ENCODE results near the gene SLC26A6.

SLC26A6 gene, protein sequence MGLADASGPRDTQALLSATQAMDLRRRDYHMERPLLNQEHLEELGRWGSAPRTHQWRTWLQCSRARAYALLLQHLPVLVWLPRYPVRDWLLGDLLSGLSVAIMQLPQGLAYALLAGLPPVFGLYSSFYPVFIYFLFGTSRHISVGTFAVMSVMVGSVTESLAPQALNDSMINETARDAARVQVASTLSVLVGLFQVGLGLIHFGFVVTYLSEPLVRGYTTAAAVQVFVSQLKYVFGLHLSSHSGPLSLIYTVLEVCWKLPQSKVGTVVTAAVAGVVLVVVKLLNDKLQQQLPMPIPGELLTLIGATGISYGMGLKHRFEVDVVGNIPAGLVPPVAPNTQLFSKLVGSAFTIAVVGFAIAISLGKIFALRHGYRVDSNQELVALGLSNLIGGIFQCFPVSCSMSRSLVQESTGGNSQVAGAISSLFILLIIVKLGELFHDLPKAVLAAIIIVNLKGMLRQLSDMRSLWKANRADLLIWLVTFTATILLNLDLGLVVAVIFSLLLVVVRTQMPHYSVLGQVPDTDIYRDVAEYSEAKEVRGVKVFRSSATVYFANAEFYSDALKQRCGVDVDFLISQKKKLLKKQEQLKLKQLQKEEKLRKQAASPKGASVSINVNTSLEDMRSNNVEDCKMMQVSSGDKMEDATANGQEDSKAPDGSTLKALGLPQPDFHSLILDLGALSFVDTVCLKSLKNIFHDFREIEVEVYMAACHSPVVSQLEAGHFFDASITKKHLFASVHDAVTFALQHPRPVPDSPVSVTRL

DNA sequence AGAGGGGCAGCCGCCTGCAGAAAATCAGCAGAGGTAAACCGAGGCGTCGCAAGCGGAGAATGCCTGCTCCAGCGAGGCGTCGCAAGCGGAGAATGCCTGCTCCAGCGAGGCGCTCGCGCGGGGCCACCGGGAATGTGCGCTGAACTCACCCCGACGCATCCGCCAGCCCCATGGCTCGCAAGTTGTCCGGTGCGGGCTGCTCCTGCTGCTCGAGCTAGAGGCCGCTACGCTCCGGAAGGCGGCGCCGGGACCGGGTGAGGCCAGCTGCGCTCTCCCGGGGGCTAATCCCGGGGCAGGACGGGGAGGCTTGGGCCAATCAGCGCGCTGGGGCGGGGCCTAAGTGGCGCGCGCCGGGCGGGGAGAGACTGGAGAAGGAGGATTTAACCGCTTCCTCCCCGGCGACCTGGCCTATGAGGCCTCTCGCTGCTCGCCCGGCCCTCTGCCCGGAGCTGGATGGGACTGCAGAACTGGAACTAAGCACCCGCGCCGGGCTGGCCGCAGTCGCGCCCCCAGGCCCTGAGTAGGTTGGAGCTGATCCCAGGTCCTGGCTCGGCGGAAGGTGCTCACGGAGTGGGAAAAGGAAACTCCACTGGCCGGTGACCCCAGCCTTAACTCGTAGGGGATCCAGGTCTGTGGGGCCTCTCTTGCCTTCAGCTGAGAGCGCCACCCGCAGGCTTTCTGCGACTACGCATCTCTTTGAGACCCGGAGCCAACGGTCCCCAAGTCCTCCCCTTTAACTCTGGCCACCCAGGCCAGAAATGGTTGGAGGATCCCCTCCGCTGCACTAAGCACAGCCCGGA lies at the start of gene SLC26A6:
Gene SLC26A6 (minus strand): TSS at position 240 of the 800 bp plus-strand sequence. CDS start 68 bp downstream, at position 172.
- DNase-seq (ENCODE audit: low read depth in 2 of 2), result peak; percentile 82 to 85

DNA sequence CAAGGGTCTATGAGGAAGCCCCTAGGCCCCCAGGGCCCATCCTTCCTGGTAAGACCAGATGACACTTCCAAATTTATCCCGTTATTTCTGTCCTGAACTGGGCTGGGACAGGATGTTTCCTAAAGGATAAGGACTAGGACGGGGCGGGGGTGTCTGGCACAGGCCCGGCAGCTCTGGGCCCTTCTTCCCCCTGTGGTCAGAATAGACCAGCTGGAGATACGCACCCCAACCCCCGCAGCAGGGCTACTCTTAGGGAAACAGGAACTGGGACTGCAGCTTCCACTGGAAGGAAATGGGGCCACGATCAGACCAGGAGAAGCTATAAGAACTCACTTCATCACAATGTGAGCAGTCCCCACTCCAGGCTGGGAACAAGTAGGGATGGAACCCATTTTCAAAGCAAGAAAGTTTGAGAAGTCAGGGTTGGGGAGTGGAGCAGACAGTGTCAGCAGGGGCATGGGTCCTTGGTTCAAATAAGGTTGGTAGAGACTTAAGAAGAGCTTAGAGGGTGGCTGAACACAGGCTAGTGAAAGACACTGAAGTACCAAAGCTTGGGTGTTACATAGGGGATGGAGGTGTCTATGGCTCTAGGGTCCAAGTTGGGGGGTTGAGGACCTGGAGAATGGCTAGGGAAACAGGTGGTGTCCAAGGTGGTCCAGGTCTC lies 49.4 kb upstream of the SLC26A6 start:
- DNase-seq (ENCODE audit: low read depth in 2 of 2), result no peak

DNA sequence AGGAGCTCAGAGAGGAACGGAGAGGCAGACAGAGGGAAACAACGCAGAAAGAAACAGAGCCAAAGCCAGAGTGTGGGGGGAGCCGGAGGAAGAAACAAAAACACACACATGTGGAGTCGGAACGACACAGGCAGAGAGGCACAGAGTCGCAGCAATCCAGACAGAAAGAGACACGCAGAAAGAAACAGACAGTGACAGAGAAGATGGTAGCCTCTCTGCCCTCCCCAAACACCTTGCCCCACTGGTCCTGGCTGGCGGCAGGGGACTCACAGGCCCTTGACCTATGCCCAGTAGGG lies 48.7 kb upstream of the SLC26A6 start:
- DNase-seq (ENCODE audit: low read depth in 2 of 2), result no peak

DNA sequence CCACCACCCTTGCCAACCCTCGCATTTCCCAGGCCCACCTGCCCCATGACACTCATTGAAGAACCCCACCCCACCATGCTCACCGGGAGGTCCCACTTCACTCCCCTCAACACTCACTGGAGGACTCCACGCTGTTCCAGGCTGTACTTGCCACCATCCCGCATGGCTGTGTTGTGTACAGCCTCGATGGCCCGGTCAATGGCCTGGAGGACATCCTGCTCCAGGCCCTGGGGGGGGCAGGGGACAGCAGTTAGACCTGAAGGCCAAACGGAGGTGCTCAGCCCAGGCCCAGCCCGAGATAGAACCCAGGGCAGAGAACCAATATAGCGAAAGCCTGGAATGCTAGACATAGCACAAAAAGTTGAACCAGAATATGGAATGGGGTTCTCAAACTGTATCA lies 47.5 kb upstream of the SLC26A6 start:
- no peak for DNase-seq (ENCODE audit: low read depth in 2 of 2)

DNA sequence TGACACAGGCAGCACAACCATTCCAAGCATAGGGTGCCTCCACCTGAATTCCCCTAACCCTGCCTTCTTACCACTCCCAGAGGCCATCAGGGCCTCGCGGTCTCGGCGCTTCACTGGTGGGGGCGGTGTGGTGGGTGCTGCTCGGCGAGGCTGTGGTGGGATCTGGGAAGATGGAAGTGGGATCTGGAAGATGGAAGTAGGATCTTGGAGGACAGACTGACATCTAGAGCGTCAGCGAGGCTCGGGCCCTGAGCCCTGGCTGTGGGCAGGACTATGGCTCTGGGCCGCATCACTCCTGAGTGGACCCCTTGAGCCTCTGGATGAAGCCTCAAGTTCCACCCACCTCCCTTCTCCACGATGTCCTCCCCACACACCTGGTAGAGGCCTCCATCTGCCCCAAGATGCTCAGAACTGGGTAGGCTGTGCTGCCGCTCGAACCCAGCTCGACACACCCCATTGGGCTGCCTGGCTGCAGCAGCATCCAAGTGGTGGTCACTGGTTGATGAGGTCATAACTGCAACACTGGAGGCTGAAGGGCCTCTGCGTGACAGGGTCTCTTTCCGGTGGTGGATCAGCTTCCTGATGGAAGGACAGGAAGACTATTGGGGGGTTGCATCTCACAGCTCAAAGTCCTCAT lies 46.8 kb upstream of the SLC26A6 start:
- DNase-seq (ENCODE audit: low read depth in 2 of 2), result no peak

DNA sequence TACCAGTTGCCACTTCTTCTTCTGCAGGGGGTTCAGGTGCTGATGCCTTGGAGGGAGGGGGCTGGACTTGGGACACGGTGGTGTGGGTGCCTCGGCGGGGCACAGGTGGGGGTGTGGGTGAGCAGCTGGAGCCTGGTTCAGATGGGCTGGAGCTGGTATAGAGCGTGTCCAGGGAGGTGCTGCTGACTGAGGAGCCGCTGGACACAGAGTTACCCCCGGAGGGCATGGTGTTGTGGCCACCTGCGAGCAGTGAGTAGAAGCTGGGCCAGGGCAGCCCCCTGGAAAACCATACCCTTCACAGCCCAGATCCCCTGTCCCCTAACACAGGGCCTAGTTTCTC lies 46.2 kb upstream of the SLC26A6 start:
- no peak for DNase-seq (ENCODE audit: low read depth in 2 of 2)

DNA sequence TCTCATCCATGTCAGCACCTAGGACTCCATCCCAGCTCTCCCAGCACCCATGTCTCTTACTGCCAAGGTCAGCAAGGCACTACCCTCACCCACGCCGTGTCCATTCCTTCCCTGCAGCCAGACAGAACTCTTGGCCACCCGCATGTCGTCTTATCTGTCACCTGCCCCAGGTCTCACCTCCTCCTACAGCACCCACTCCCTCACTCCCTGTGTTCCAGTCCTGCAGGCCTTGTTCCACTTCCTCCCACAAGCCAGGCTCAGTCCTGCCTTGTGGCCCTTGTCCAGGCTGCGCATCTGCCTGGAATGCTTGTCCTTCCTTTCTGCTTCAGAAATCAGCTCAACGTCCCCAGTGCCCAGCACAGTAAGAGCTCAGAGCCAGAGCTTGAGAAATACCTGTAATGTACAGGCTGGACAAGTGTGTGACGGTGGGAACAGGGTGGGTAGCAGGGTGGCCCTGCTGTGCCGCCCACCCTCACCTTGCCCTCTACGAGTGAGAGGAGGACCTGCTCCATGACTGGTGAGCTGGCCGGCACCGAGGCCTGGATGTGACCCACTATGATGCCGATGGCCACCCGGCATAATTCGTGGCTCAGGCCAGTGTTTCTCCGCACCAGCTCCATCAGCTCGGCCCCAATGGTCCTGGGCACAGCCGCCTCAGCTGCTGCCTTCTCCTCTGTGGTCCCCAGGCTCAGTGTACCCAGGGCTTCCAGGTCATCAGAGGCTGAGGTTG lies 45.7 kb upstream of the SLC26A6 start:
- DNase-seq (ENCODE audit: low read depth in 2 of 2), result no peak

DNA sequence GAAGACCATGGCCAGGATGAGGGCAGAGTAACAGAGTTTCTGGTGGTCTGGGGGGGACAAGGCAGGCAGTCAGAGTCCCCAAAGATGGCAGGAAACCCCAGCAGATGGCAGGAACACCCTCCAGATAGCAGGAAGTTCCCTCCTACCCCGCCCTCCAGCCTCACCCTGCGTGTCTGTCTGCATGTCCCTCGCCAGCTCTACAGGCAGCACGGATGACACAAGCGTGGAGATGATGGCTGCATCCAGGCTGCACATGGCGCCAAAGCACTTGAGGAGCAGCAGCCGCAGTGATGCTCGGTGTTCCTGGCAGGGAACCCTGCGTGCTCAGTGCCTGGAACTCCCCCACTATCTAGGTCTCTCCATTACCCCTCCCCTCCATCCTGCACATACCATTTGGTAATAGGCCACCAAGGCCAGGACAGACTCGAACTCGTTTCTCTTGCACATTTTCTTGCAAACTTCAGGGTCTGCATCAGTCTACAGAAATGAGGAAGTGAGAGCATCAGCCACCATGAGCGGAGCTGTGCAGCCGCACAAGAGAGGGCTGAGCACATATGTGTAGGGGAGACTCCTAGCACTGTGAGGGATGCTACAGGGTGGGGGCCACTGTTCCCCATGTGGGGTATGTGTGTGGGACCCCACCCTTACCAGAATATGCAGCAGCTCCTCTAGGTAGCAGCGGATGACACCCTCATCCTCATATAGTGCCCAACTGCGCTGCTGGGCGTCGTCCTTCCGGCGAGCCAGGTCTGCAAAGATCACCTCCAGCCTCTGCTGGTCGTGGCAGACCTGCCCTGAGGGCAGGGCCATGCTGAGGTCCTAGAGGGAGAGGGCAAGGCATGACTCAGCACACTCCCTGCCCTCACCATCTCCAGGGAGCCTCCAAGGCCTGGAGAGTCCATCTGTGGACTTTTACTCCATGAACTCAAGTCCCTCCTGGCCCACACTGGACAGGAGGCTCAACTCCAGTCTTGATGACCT lies 44.4 kb upstream of the SLC26A6 start:
- no peak for DNase-seq (ENCODE audit: low read depth in 2 of 2)

DNA sequence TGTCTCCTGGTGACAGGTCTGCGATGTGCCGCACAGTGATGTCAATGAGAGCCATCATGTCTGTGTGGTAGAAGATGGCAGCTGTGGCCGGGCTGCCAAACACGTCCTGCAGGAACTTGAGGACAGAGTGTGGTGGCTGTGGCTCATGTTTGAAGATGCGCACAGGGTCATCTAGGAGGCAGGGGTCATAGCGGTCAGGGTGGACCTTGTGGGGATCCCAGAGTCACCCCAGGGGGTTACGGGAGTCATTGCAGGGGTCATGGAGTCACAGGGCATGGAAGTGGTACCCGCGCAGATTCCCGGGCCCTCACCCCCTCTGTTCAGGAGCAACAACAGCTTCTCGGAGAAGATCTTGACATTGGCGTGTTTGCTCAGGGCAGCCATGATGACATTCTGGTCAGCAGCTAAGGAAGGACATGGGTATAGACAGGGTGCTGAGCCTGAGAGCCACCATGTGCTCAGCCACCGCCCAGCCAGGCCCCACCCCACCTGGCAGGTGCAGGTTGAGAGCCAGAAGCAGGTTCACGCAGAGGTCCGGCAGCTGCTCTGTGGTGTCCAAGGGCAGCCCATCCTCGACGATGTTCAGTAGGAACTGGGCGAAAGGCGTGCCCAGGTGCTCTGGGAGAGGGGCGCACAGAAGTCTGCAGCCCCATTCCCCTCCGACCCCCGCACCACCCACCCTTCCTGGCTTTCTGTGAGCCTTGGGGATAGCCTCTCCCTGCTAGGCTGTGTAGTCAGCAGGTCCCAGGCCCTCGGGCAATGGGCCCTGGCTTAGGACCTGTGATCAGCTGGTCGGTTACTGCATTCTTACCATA lies 43.5 kb upstream of the SLC26A6 start:
- DNase-seq (ENCODE audit: low read depth in 2 of 2), result no peak

DNA sequence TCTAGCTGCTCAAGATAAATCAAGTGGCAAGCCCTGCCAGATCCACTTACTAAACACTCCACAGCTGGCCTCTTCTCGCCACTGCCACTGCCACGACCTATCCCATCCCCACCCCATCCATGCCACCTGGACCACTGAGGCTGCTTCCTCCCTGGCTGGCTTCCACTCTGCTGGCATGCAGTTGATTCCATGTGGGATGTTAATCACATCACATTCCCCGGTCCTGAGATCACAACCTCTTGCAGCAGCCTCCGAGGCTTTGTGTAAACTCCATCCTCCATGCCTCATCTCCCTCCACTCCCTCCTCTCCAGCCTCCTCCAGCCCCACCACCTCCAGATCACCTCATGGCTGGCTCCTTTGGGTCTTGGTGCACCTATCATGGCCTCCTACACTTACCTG lies 42.8 kb upstream of the SLC26A6 start:
- DNase-seq (ENCODE audit: low read depth in 2 of 2), result no peak

DNA sequence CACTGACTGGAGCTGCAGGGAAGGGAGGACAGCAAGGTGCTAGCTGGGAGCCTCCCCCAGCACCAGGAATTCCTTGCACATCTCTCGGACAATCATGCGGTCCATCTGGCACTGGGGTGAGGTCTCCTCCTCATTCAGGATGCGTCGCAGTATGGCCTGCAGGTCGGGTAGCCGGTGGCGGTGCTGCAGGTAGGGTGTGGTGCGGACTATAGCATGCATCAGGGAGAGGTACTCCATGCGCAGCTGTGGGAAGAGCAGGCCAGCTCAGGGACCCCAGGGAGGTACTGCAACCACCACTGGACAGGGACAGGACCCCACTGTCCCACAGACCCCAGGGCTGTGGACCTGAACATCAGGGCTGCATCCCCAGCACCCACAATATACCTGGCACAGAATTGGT lies 39.2 kb upstream of the SLC26A6 start:
- DNase-seq (ENCODE audit: low read depth in 2 of 2), result no peak

DNA sequence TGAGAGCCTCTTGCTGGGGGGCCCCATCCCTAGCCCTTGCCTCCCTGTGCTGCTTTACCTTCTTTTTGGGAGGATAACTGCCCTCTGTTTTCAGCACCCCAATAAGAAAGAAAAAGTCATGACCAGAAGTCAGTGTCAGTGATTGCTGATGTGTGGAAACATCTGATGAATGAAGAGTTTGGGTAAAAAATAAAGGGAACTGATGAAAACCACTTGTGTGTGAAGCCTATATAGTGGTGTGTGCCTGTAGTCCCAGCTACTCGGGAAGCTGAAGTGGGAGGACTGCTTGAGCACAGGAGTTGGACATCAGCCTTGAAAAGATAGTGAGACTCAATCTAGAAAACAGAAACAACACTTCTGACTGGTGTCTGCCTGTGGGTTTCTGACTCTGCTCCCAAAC lies 37.3 kb upstream of the SLC26A6 start:
- DNase-seq (ENCODE audit: low read depth in 2 of 2), result no peak

DNA sequence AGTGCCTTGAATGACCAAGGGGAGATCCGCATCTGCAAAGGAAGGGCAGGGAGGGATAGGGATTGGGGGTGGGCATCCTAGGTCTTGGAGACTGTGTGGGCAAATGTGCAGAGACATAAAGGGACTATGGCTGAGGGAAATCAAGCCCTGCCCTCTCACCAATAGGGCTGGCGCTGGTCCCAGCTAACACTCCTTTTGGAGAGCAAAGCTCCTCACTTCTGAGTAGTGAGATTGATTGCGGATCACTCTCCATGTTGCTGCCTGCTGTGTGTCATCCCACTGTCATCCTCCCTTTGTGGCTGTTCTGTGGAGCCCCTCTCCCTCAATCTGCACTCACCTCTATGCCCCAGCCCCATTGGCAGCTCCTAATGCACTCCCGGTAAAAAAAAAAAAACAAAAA lies 29.7 kb upstream of the SLC26A6 start:
- no peak for DNase-seq (ENCODE audit: low read depth in 2 of 2)

DNA sequence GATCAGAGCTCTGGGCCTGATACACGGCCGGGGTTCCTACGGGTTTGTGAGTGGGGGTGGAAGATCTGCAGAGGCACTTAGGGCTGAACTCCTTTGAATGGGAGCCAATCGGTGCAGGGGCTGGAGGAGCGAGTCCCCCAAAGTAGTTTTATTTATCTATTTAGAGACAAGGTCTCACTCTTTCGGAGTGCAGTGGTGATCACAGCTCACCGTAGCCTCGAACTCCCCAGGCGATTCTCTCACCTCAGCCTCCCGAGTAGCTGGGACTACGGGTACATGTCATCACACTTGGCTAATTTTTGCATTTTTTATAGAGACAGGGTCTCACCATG lies 29.0 kb upstream of the SLC26A6 start:
- DNase-seq (ENCODE audit: low read depth in 2 of 2), result no peak

DNA sequence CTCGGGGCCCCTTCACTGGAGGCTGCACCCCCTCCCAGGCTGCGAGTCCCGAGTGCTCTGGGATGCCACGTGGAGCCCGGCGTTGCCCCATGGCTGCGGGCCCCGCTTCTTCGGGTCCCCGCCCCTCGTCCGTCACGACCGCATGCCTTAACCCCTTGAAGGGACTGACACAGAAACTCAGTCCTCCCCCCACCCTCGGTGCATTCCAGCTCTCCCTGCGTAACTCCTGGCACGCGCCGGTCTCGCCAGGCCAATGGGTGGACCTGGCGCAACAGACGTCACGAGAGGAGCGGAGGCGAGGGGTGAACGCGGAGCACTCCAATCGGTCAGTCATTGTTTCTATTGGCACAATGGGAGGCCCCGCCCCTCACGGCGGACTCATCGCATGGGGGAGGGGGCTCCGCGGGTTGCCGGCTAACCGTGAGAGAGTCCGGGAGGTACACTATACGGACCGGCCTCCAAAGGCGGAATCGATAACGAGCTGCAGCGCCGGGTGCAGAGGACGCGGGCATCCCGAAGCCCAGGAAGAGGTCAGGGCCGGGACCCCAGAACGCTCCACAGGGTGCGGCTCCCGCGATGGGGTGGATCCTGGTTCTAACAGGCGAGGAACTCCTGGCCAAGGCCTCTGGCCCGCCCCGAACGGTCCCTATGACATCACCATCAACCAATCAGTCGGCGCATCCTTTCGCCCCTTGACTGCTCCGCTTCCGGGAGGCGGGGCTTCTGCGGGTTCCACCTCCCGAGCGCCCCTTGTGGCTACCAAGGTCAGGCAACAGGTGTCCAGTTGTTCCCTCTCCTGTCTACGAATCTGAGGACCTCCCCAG lies 28.4 kb upstream of the SLC26A6 start:
- peak; percentile 54 to 66 for DNase-seq (ENCODE audit: low read depth in 2 of 2)

DNA sequence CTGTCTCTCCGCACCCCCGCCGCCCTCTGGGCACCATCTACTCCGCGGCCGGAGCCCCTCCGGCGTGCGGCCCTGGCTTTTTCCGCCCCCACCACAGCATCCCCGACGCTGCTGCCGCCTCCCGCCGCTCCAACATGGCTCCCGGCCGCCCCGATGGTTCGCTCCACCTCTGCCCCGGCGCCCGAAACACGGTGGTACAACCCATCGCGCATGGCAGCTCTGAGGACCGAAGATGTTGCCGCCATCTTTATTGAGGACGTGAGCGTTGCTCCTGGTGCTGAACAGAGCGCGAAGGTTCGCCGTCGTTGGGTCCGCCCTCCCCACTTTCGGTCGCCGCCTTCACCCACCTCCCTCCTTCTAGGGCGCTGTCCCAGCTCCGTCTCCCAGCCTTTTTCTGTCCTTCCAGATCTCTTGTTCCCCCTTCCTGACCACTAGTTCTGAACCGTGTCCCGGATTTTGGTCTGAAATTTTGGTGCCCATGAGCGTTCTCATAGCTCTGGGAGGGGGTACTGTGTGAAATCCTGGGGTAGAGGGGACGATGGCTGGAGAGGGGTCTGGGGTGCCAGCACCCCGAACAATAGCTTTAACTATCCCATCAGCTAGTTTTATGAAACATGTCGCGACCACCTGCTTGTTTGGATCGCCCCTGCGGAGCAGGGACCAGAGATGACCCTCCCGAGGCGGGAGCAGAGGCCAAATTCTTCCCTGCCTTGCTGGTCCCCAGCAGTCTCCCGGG lies 27.7 kb upstream of the SLC26A6 start, which contains the start of gene CELSR3:
Gene CELSR3 (minus strand): TSS at position 134 of the 736 bp plus-strand sequence. CDS start 252 bp downstream, outside the sequence.
- no peak for DNase-seq (ENCODE audit: low read depth in 2 of 2)

DNA sequence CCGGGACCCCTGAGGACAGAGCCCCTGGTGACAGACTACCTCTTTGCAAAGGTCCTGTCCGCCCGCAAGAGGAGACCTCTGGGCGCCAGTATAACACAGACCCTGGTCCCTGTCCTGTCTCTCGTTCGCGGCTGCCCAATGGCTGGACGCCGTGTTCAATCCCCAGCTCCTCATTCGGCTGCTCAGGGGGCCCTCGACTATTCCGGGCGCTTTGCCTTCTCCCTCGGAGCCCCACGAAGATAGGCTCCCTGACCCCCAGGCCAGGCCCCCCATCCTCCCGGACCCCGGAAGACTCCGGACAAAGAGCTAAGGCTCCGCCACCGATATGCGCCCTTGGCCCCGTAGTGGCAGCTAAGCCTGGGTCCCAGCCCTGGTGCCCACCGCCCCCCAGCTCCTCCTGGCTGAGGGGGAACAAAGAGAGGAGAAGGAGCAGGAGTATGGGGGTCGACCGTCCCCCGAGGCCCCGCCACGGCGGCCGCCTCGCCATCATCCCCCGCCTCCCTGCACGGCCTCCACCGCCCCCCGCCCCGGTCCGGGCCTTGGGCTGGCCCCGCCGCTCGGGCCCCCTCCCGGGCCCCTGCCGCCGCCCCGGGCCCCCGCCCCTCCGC lies 27.0 kb upstream of the SLC26A6 start:
- DNase-seq (ENCODE audit: low read depth in 2 of 2), result no peak

All from stimulated activated CD8-positive, alpha-beta memory T cell treated with anti-CD3 and anti-CD28 coated beads, Interleukin-7, amount 100 ng/mL, for 1 hour (primary cell).